HG03378 (cell line): ENCODE measurements around the gene SNX10.
"Not testable (repeated sequence)": the region's sequence is repeated elsewhere in the genome, so short reads cannot be mapped to it uniquely, and the experiment has no call there.

Source experiments
- ATAC-seq: cut with Tn5 transposase; IDR thresholded peaks from one replicate; pipeline ENCODE4 v1.9.1; 2021; ENCODE audit warnings: mild to moderate bottlenecking, moderate library complexity; ENCODE audit not compliant: unreplicated experiment

The SNX10 gene, protein sequence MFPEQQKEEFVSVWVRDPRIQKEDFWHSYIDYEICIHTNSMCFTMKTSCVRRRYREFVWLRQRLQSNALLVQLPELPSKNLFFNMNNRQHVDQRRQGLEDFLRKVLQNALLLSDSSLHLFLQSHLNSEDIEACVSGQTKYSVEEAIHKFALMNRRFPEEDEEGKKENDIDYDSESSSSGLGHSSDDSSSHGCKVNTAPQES

DNA sequence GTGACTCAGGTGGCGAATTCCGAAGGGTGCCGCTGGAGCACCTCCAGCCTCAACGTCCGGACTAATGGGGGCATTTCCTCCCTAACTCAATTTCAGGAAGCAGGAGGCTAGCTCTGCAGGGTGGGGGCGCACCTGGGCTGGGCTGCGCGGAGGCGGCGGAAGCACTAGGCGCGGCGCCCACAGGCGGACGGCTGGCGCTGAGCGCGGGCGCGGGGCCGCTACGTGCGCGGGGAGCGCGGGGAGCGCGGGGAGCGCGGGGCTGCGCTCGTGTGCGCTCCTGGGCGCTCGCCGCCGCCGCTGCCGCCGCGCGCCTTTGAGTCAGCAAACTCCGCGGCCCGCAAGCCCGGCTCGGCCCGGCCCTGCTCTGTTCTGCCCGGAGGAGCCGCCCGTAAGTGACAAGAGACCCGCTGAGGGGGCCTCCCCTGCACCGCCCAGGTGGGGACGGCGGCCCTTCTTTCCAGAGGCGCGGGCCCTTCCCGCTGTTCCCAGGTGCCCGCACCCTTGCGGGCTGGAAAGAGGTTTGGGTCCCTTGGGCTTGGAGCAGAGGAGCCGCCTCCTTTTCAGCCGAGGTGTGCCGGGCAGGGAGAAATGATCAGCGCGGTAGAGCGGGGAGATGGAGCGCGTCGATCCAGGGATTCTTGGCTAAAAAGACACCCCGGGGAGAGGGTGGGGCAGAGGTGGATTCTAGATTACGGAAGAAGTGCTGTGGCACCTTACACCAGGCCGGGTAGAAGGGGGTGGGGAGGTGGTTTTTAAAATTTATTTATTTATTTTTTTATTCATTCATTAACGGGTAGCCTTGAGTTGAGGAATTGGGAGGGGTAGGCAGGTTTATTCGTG lies at the start of gene SNX10:
TSS of gene SNX10 (plus strand) at position 164 of the 840 bp plus-strand sequence. CDS start 54,581 bp downstream, outside the sequence.
- ATAC-seq, result peak; percentile 36

DNA sequence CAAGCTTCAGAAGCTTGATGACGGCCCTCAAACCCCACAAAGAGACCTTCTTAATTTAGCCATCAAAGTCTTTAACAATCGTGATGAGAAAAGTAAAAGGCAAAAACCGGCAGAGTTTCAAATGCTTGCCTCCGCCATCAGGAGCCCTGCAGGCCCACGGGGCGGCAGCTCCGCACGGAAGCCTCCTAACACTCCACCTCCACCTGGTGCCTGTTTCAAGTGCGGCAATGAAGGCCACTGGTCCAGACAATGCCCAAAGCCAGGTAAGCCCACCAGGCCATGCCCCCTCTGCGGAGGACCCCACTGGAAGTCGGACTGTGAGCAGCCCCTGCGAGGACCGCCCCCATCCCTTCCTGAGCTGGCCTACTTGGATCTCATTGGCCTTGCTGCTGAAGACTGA lies 46.5 kb upstream of the SNX10 start:
- ATAC-seq, result no peak

DNA sequence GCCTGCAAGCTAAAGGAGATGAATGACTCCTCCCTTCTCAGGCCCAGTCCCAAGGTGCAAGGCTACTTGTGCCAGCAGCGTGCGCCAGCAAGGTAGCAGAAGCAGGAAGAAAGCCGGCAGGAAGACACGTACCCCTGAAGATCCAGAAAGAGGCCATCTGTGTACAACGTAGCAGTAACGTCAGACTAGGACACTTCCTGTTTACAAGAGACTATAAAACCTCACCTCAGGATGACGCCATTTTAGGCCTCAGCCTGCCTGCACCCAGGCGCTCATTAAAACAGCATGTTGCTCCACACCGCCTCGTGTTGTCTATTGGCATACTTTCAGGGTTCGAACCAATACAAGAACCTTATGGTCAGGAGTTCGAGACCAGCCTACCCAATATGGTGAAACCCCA lies 41.4 kb upstream of the SNX10 start:
- ATAC-seq, result no peak

DNA sequence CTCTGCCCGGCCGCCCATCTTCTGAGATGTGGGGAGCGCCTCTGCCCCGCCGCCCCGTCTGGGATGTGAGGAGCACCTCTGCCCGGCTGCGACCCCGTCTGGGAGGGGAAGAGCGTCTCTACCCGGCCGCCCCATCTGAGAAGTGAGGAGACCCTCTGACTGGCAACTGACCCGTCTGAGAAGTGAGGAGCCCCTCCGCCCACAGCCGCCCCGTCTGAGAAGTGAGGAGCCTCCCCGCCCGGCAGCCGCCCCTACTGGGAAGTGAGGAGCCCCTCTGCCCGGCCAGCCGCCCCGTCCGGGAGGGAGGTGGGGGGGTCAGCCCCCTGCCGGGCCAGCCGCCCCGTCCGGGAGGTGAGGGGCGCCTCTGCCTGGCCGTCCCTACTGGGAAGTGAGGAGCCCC lies 29.8 kb upstream of the SNX10 start:
- not testable (repeated sequence) for ATAC-seq

DNA sequence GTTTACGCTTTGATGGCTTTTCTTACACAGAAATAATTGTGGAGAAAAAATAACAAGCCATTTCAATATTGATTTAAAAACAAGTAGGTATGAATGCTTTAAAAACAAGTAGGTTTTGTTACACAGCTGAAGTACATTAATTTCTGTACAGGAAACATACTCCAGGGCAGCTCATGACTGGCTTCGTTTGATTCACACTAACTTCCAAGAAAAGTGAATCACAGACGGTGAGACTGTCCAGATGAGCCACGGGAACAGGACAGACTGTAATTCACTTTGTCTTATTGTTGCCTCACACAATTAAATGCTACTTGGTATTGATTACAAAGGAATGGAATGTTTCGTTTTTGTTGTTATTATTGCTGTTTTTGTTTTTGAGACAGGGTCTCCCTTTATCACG lies 26.6 kb upstream of the SNX10 start:
- ATAC-seq, result no peak

DNA sequence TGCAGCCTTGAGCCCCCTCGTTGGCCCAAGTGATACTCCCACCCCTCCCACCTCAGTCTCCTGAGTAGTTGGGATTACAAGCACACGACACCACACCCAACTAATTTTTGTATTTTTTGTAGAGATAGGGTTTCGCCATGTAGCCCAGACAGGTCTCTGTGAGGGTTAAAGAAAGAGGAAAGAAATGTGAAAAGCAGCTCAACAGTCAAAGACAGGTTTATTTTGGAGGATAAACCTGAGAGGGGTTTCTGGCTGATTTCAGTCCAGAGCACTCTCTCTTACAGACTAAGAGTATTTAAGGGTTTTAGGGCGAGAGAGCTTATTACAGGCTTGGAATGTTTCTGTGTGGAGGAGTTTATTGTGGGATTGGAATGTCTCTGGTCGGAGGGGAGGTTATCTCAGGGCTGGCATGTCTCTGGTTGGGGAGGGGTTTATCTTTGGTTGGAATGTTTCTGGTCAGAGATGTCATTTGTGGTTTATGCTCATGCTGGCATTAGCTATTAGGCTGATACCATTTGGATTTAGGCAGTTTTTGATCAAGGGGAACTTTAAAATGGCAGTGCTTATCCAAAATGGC lies 26.1 kb upstream of the SNX10 start:
- no peak for ATAC-seq

DNA sequence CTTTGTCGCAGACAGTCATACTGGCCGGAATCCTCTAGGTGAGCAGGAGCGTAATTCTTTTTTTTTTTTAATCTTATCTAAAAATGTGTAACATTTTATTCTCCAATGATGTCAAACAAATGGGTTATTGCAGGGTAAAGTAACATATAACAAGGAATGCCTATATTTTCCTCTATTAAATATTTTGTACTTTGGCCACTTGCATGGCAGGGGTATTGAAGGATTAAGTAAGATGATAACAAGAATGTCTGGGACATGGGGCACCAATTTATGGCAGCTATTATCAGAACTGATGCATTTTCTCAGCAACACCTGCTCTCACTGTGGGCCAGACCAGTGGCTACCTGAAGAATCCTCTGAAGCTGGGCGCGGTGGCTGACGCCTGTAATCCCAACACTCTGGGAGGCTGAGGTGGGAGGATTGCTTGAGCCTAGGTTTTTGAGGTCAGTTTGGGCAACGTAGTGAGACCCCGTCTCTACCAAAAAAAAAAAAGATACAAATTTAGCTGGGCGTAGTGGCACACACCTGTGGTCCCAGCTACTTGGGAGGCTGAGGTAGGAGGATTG lies 24.0 kb upstream of the SNX10 start:
- ATAC-seq, result no peak

DNA sequence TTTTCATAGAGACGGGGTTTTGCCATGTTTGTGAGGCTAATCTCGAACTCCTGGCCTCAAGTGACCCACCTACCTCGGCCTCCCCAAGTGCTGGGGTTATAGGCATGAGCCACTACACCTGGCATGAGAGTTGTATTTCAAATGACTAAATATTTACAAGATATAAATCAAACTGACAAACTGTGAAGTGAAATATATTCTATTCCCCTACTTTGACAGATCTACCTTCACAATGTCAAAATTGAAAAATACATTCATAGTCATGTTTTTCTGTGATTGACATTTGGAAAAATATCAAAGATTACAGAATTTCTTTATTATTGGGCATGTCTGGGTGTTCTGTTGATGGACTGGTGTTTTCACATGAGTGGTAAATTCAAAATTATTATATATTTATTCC lies 16.4 kb upstream of the SNX10 start:
- no peak for ATAC-seq

DNA sequence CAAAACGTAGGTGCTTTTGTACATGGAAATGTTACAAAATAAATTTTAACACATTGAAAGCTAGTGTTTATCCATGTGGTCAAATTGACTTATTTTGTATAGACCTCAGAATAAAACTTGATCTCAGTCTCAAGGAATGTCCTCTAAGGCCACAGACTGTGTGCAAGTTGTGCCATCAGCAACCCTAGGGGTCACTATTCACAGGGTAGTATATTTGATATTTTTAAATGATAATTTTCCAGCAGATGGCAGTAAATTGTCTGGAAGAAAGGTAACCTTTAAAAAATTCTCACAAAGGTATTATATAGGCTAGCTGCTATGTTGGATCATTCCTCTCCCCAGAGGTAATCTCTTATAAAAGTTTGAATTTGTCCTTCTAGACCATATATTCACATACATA lies 12.9 kb upstream of the SNX10 start:
- ATAC-seq, result no peak

DNA sequence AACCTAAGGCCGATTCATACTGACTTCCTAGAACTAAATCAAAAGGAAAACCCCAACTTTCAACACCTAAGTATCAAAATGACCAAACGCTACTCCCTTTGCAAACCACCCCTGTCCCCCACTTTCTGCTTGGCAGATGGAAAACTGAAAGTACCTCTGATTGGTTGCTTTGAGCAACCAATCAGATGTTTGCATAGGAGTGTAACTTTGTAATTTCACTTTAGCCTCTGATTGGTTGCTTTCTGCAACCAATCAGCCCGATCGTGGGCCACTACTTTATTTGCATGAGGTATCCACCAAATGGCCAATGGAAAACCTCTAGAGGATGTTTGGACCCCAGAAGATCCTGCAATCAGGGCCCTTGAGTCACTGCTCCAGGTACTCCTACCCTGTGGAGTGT lies 12.3 kb upstream of the SNX10 start:
- ATAC-seq, result no peak

DNA sequence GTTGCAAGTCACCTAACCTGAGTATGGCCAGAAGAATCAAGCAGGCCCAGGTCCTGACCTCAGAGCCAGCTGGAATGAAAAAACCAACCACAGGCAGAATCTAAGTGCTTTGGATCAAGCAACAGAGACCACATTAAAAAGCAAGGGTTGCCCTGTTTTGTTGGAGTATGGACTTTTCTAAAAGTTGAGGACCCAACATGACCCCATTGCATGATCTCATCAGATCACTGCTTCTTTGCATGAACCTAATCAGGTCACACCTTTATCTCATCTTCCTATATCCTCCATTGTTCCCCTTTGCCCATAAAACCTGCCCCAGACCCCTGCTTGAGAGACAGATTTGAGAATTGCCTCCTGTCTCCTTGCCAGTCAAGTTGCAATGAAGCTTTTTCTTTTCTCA lies 11.6 kb upstream of the SNX10 start:
- no peak for ATAC-seq

DNA sequence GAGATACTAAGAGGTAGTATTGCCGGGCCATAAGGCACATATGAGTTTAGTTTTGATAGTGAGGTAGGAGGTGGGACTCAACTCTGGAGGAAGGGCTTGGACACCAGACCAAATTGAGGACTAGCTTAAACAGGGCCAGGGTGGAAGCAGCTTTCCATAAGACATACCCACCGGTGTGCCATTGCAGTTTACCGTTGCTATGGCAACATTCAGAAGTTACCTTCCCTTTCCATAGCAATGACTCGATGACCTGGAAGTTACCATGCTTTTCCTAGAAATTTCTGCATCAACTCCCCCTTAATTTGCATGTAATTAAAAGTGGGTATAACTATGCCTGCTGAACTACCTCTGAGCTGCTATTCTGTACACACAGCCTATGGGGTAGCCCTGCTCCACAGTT lies 10.9 kb upstream of the SNX10 start:
- no peak for ATAC-seq

DNA sequence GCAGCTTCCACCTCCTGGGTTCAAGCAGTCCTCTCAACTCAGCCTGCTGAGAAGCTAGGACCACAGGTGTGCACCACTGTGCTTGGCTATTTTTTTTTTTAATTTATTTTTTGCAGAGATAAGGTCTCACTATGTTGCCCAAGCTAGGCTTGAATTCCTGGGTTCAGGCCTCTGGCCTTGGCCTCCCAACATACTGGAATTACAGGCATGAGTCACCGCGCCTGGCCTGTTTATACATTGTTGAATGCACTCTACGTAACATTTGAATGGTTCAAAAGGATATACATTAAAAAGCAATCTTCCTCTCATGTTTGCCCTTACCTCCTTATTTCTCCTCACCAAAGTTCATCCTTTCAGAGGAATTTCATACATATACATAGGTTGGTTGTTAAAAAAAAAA lies 7.2 kb upstream of the SNX10 start:
- ATAC-seq, result no peak

DNA sequence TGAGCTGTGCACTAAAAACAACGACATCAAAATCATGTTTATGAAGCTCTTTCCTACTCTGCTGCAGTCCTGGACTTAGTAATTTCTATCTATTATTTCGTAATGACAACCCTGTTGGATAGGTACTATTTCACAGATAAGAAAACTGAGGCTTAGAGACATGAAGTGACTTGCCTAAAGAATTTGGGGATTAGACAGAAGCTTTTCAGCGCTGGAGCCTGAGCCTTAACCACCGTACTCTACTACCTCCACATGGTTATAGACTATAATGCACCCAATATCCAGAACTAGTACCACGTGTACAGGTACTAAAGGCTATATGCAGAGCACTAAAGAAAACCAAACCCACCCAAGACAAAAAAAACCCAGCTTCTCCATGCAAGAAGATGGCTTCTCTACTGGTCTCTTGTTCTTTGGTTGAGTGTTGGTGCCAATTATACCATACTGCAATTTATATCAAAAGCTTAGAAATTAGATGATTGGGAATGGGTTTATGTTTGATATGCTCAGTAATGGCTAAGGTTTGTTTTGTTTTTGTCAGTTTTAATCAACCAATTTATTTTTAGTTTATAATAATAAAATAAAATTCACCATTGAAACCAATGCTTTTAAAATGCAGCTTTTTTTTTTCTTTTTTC lies 6.5 kb upstream of the SNX10 start:
- no peak for ATAC-seq

DNA sequence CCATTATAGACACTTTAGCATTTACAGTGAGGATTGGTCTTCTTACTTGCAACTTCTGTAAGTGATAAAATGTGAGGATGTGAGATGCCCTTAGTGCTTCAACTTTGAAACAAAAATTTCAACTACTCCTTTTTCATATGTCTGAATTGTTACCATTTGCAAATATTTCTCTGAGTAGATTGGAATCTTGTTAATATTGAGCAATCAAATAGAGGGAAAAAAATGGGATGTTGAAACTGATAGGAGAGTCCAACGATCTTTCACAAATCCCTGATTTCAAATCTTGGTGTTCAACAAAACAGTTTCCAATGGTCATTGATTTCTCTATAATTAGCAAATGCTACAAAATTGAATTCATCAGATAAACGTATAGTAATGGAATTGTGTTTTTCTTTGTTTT lies 5.5 kb upstream of the SNX10 start:
- ATAC-seq, result no peak

DNA sequence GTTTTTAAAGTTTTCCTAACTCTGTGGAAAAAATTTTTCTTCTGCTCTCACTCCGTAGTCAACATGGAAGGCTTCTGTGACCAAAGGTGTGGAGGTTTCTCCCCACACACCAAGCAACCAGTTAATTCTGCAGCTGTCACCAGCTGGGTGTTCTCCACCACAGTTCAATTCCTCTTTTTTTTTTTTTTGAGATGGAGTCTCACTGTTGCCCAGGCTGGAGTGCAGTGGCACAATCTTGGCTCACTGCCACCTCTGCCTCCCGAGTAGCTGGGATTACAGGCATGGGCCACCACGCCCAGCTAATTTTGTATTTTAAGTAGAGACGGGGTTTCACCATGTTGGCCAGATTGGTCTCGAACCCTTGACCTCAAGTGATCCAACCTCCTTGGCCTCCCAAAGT lies 3.5 kb upstream of the SNX10 start:
- ATAC-seq, result not testable (repeated sequence)

DNA sequence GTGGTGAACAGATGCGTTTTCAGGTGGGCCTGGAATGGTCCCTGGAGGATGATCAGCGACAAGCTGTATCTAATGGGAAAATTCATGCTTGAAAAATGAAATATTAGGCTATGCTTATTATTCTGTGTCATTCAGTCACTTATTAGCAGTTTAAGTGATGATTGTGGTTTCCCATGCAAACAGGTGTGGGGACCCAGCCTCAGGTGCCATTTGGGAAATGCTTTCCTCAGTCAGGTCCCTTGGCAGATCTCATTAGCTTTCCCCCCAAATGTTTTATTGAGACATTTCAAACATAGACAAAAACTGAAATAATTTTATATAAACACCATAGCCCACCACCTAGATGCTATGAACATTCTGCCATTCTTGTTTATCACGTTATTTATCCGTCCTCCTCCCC lies 411 bp upstream of the SNX10 start:
- no peak for ATAC-seq

DNA sequence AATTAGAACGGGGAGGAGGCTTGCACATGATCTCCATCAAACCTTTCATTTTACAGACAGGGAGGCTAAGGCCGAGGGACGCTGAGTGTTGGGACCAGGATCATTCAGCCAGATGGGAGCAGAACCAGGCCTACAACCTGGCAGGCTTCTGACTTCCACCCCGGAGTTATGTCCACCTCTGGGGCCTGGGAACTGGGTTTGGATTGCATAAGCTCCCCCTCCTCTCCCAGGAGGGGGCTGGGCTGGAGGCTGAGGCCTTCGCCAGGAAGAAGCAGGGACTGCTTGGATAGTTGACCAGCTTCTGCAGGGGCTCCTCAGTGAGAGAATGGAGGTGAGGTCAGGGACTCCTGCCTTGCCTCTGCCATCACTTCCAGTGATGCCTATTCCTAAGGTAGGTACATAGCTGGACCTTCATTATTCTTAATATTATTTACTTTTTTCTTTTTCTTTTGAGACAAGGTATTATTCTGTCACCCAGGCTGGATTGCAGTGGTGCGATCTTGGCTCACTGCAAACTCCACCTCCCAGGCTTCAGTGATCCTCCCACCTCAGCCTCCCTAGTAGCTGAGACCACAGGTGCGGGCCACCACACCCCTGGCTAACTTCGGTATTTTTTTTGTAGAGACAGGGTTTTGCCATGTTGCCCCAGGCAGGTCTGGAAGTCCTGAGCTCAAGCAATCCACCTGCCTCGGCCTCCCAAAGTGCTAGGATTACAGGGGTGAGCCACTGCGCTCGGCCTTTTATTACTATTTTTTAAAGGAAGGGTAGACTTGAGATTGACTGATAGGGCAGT lies 1.3 kb downstream of the SNX10 start:
- ATAC-seq, result no peak

DNA sequence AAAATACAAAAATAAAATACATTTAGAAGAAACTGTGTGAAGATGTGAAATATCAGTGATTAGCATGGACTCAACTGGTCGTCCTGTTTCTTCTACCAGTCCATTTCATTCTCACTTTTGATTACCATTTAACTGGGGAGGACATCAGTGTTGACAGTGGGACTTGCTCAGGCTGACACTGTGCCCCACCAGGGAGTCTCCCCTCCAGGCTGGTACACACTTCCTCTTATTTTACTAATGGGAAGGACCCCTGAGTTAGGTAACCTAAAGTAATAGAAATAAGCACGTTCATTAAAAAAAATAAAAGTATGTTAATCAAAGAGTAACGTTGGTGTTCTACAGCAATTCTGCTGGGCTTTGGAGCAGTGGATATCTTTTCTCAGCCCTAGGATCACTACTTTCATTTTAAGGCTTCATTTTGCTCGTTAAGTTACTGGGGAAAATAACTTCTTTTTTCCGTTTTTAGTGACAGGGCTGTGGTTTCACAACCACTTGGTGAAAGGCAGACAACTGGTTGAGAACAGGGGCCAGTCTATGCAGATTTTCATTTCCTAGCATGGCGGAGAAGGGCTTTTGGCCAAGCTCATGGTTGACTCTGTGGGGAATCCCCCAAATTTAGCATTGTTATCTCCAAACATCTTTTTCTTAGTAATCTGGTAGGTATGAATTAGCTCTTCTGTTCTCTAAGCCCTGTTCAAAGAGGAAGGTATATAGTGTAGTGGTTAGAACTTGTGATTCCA lies 2.1 kb downstream of the SNX10 start:
- ATAC-seq, result peak; percentile 77

DNA sequence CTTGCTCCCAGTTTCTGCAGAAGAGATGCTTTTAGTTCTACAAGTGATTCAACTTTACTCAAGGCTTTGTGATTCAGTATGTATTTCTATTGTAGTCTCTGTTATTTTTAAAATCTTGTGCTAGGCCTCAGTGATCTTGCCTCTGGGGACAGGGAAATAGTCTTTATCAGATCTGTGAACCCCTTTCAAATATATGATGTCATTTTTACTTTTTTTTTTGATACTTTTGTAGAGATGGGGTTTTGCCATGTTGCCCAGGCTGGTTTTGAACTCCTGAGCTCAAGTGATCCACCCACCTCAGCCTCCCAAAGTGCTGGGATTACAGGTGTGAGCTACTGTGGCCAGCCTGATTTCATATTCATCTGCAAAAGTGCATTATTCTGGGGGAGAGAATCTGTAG lies 3.4 kb downstream of the SNX10 start:
- ATAC-seq, result no peak
